GM23338 (cell line): Measurements from ENCODE around the gene TBCB. TPM values are rescaled to one million over a fixed set of nuclear protein-coding genes. Genes with fewer than 3 reads are reported as not detected.

ENCODE experiments used
- ATAC-seq: fragments of 200-7000 bp; cut with Tn5 transposase; 3 replicates; pipeline ENCODE4 v1.9.1; 2020
- DNase-seq: peaks from one replicate; pipeline ENCODE4 v3.0.0-alpha.2; 2015; ENCODE audit warnings: low spot score
- H2AFZ ChIP-seq: fragments of 200-600 bp; sonication (generic); 2 replicates; pipeline ENCODE4 v1.8.0; 2016; ENCODE audit warnings: antibody characterized with exemption, mild to moderate bottlenecking, moderate library complexity
- H3F3A ChIP-seq: fragments of 200-600 bp; sonication (generic); replicated peaks from 2 replicates; pipeline ENCODE4 v1.8.0; 2017; ENCODE audit warnings: antibody characterized with exemption, mixed run types, low read depth
- H3K27ac ChIP-seq: fragments of 200-600 bp; sonication (generic); 2 replicates; pipeline ENCODE4 v1.6.1; 2016; ENCODE audit warnings: low read depth
- H3K27me3 ChIP-seq: fragments of 200-600 bp; sonication (generic); 2 replicates; pipeline ENCODE4 v1.8.0; 2016; ENCODE audit warnings: mild to moderate bottlenecking, mixed run types, moderate library complexity; ENCODE audit not compliant: insufficient read depth
- H3K36me3 ChIP-seq: fragments of 200-600 bp; sonication (generic); 2 replicates; pipeline ENCODE4 v1.8.0; 2016; ENCODE audit warnings: mild to moderate bottlenecking; ENCODE audit not compliant: insufficient read depth
- H3K4me1 ChIP-seq: fragments of 200-600 bp; sonication (generic); 2 replicates; pipeline ENCODE4 v1.8.0; 2016; ENCODE audit warnings: mild to moderate bottlenecking, moderate library complexity; ENCODE audit not compliant: insufficient read depth
- H3K4me2 ChIP-seq: fragments of 200-600 bp; sonication (generic); 2 replicates; pipeline ENCODE4 v1.7.1; 2017; ENCODE audit warnings: mixed run types
- H3K4me3 ChIP-seq: fragments of 200-600 bp; sonication (generic); 2 replicates; pipeline ENCODE4 v1.6.1; 2016; ENCODE audit warnings: mixed run types
- H3K79me2 ChIP-seq: fragments of 200-600 bp; sonication (generic); replicated peaks from 2 replicates; pipeline ENCODE4 v1.8.0; 2017; ENCODE audit warnings: mild to moderate bottlenecking; ENCODE audit not compliant: insufficient read depth
- H3K9me2 ChIP-seq: fragments of 200-600 bp; sonication (generic); 2 replicates; pipeline ENCODE4 v1.8.0; 2017; ENCODE audit not compliant: insufficient read depth
- H4K20me1 ChIP-seq: fragments of 200-600 bp; sonication (generic); replicated peaks from 2 replicates; pipeline ENCODE4 v1.8.0; 2017; ENCODE audit warnings: mild to moderate bottlenecking; ENCODE audit not compliant: insufficient read depth
- H3K27ac Mint-ChIP-seq: 2 replicates; pipeline ENCODE4 v1.8.0; 2020; ENCODE audit warnings: inconsistent platforms, mild to moderate bottlenecking, moderate library complexity, mixed read lengths
- H3K27me3 Mint-ChIP-seq: 3 replicates; pipeline ENCODE4 v1.8.0; 2022; ENCODE audit warnings: low read depth, mild to moderate bottlenecking, moderate library complexity, mixed read lengths, inconsistent platforms; ENCODE audit not compliant: insufficient read depth, poor library complexity
- H3K36me3 Mint-ChIP-seq: 3 replicates; pipeline ENCODE4 v1.8.0; 2021; ENCODE audit warnings: low read depth, mild to moderate bottlenecking, inconsistent platforms, moderate library complexity, mixed read lengths
- H3K4me1 Mint-ChIP-seq: 3 replicates; pipeline ENCODE4 v1.8.0; 2020; ENCODE audit warnings: mild to moderate bottlenecking, inconsistent platforms, mixed read lengths
- H3K4me3 Mint-ChIP-seq: 3 replicates; pipeline ENCODE4 v1.8.0; 2021; ENCODE audit warnings: moderate library complexity, mild to moderate bottlenecking, inconsistent platforms, mixed read lengths
- H3K9me3 Mint-ChIP-seq: 3 replicates; pipeline ENCODE4 v1.8.0; 2020; ENCODE audit warnings: moderate library complexity, mild to moderate bottlenecking, inconsistent platforms, mixed read lengths
- CREB1 ChIP-seq: fragments of 250-450 bp; sonication (Bioruptor Pico); IDR thresholded peaks from 2 replicates; pipeline ENCODE4 v1.5.0; 2020; ENCODE audit warnings: low read depth, mild to moderate bottlenecking, moderate library complexity
- EZH2 ChIP-seq: fragments of 200-600 bp; sonication (generic); IDR thresholded peaks from one replicate; pipeline ENCODE4 v1.8.0; 2017; ENCODE audit warnings: antibody characterized with exemption, mild to moderate bottlenecking, low read depth; ENCODE audit not compliant: unreplicated experiment
- EZH2phosphoT487 ChIP-seq: fragments of 200-600 bp; sonication (generic); IDR thresholded peaks from one replicate; pipeline ENCODE4 v1.8.1; 2018; ENCODE audit warnings: antibody characterized with exemption; ENCODE audit not compliant: unreplicated experiment
- JUNB ChIP-seq: IDR thresholded peaks from one replicate; pipeline ENCODE4 v1.6.1; 2016; ENCODE audit warnings: antibody characterized with exemption; ENCODE audit not compliant: unreplicated experiment
- NANOG ChIP-seq: IDR thresholded peaks from 2 replicates; pipeline ENCODE4 v1.6.1; 2016; ENCODE audit warnings: antibody characterized with exemption, borderline replicate concordance
- STAT1 ChIP-seq: IDR thresholded peaks from one replicate; pipeline ENCODE4 v1.6.1; 2016; ENCODE audit warnings: antibody characterized with exemption; ENCODE audit not compliant: unreplicated experiment
- ZNF114 ChIP-seq: fragments of 250-450 bp; sonication (Bioruptor Pico); IDR thresholded peaks from 2 replicates; pipeline ENCODE4 v1.5.0; 2020; ENCODE audit warnings: mild to moderate bottlenecking, moderate library complexity
- ZNF331 ChIP-seq: fragments of 250-450 bp; sonication (Bioruptor Pico); IDR thresholded peaks from 2 replicates; pipeline ENCODE4 v1.5.0; 2020; ENCODE audit warnings: low read depth, mild to moderate bottlenecking, moderate library complexity
- polyA plus RNA-seq: library from polyadenylated mRNA; unstranded; fragments of >200 nt; fragmentation: Nextera tagmentation; extraction: Ambion mirVana; gene quantifications from 2 replicates; pipeline ENCODE4 v1.2.1, GENCODE V29; 2016
- total RNA-seq: library from RNA; depleted of rRNA; stranded (reverse); fragments of >200 nt; shearing (Covaris generic); gene quantifications from 2 replicates; pipeline ENCODE4 v1.2.3, GENCODE V29; 2014
- TF ChIP-seq, protein P1 (sequence below), 2 experiments: fragments of 200-600 bp in 1 of 2; sonication (generic) in 1 of 2; conservative IDR thresholded peaks; 2 replicates each; pipeline versions ENCODE4 v1.5.1 to v1.6.1; 2016 to 2017; ENCODE audit warnings: antibody characterized with exemption in 2 of 2, low read depth in 2 of 2, mild to moderate bottlenecking in 2 of 2, moderate library complexity in 1 of 2
- TF ChIP-seq, protein P2 (sequence below): IDR thresholded peaks from one replicate; pipeline ENCODE4 v1.6.1; 2018; ENCODE audit warnings: antibody characterized with exemption; ENCODE audit not compliant: unreplicated experiment

Gene TBCB
- total and polyA plus RNA-seq, 2 experiments from 2014 or later: 275 to 290 TPM

- no peak for ATAC-seq
- no peak overlapping the region for H3K4me3 ChIP-seq
- Mint-ChIP-seq H3K4me1 (no peaks in the 10 kb centered on the region), H3K36me3 (peaks cover 55% of the 10 kb centered on the region), H3K4me3 (no peak overlapping the region), H3K27me3 (no peaks in the 10 kb centered on the region), H3K9me3 (no peaks in the 10 kb centered on the region), H3K27ac (no peak overlapping the region)
- no peak for DNase-seq
- H3F3A ChIP-seq: no peaks in the 10 kb centered on the region
- H3K27ac ChIP-seq: no peak overlapping the region
- peaks cover 12% of the 10 kb centered on the region; the same call in 1 of the 2 replicates for H3K36me3 ChIP-seq
- no peak overlapping the region for H2AFZ ChIP-seq
- TF ChIP-seq EZH2phosphoT487 (no peak), ZNF331 (CRISPR knock-in tag) (no peak), JUNB (no peak), ZNF114 (CRISPR knock-in tag) (no peak), NANOG (no peak)
- TF ChIP-seq, protein P1, sequence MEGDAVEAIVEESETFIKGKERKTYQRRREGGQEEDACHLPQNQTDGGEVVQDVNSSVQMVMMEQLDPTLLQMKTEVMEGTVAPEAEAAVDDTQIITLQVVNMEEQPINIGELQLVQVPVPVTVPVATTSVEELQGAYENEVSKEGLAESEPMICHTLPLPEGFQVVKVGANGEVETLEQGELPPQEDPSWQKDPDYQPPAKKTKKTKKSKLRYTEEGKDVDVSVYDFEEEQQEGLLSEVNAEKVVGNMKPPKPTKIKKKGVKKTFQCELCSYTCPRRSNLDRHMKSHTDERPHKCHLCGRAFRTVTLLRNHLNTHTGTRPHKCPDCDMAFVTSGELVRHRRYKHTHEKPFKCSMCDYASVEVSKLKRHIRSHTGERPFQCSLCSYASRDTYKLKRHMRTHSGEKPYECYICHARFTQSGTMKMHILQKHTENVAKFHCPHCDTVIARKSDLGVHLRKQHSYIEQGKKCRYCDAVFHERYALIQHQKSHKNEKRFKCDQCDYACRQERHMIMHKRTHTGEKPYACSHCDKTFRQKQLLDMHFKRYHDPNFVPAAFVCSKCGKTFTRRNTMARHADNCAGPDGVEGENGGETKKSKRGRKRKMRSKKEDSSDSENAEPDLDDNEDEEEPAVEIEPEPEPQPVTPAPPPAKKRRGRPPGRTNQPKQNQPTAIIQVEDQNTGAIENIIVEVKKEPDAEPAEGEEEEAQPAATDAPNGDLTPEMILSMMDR (conservative IDR thresholded peaks at IDR 0.05; ENCODE audit: low read depth in 2 of 2): no peak
- H3K27me3 ChIP-seq: no peaks in the 10 kb centered on the region
- no peaks in the 10 kb centered on the region for H3K9me2 ChIP-seq
- no peaks in the 10 kb centered on the region for H4K20me1 ChIP-seq
- no peaks in the 10 kb centered on the region for H3K4me1 ChIP-seq
- H3K4me2 ChIP-seq: no peak overlapping the region
- no peaks in the 10 kb centered on the region for H3K79me2 ChIP-seq
These were observed 14.8 kb upstream of the TBCB start for GRCh38 chr19:36100476-36100875.

DNA sequence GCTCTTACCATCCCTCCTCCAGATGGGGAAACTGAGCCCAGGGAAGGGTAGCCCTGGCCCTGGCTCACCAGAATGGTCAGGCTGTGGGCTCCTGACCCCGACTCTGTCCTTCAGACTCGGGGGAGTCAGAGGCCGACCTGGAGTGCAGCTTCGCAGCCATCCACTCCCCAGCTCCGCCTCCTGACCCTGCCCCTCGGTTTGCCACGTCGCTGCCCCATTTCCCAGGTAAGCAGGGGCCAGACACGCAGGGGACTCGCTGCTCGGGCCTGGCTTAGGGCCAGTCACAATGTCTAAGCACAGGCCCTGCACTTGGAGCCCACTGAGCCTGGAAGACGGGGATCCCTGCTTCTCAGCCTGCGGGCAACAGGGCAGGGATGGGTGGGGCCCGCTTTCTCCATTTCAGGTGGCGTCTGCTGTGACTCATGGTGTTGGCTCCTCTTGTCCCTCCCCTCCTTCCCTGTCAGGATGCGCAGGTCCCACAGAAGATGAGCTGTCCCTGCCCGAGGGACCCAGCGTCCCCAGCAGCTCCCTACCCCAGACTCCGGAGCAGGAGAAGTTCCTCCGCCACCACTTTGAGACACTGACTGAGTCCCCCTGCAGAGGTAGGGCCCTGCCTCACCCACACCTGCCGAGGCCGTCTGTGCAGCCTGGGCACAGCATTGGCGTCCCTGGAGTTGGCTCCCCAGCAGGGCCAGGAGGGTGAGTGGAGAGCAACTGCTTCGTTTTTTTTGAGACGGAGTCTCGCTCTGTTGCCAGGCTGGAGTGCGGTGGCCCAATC, 13.5 kb upstream of the TBCB start:
- Histone ChIP-seq H2AFZ (no peak overlapping the region), H3K79me2 (no peaks in the 10 kb centered on the region), H3K4me3 (no peak overlapping the region), H3K4me1 (no peaks in the 10 kb centered on the region), H3K27ac (no peak overlapping the region), H3F3A (no peaks in the 10 kb centered on the region), H3K36me3 (peaks cover 12% of the 10 kb centered on the region; the same call in 1 of the 2 replicates), H4K20me1 (no peaks in the 10 kb centered on the region), H3K4me2 (no peak overlapping the region), H3K27me3 (no peaks in the 10 kb centered on the region), H3K9me2 (no peaks in the 10 kb centered on the region)
- no peak for DNase-seq
- H3K4me3 Mint-ChIP-seq: no peak overlapping the region
- no peaks in the 10 kb centered on the region for H3K27me3 Mint-ChIP-seq
- peaks cover 56% of the 10 kb centered on the region for H3K36me3 Mint-ChIP-seq
- H3K27ac Mint-ChIP-seq: no peak overlapping the region
- no peaks in the 10 kb centered on the region for H3K9me3 Mint-ChIP-seq
- no peaks in the 10 kb centered on the region for H3K4me1 Mint-ChIP-seq
- ATAC-seq: no peak
- TF ChIP-seq ZNF114 (CRISPR knock-in tag) (no peak), CREB1 (CRISPR knock-in tag) (no peak), JUNB (no peak), STAT1 (no peak), EZH2 (no peak), ZNF331 (CRISPR knock-in tag) (no peak)
- TF ChIP-seq, protein P2, sequence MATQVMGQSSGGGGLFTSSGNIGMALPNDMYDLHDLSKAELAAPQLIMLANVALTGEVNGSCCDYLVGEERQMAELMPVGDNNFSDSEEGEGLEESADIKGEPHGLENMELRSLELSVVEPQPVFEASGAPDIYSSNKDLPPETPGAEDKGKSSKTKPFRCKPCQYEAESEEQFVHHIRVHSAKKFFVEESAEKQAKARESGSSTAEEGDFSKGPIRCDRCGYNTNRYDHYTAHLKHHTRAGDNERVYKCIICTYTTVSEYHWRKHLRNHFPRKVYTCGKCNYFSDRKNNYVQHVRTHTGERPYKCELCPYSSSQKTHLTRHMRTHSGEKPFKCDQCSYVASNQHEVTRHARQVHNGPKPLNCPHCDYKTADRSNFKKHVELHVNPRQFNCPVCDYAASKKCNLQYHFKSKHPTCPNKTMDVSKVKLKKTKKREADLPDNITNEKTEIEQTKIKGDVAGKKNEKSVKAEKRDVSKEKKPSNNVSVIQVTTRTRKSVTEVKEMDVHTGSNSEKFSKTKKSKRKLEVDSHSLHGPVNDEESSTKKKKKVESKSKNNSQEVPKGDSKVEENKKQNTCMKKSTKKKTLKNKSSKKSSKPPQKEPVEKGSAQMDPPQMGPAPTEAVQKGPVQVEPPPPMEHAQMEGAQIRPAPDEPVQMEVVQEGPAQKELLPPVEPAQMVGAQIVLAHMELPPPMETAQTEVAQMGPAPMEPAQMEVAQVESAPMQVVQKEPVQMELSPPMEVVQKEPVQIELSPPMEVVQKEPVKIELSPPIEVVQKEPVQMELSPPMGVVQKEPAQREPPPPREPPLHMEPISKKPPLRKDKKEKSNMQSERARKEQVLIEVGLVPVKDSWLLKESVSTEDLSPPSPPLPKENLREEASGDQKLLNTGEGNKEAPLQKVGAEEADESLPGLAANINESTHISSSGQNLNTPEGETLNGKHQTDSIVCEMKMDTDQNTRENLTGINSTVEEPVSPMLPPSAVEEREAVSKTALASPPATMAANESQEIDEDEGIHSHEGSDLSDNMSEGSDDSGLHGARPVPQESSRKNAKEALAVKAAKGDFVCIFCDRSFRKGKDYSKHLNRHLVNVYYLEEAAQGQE: no peak
